B cell (primary cell): Measurements from ENCODE around the gene THUMPD3. TPM values are rescaled to one million over a fixed set of nuclear protein-coding genes. Genes with fewer than 3 reads are reported as not detected.

Experiments used
- ATAC-seq: fragments of 200-7000 bp; cut with Tn5 transposase; one replicate; pipeline ENCODE4 v1.10.0; 2021; ENCODE audit warnings: low read depth, mild to moderate bottlenecking, moderate number of reproducible peaks, moderate library complexity
- CTCF ChIA-PET: fragments of 350-600 bp; sonication (Branson Sonifier 250); formaldehyde crosslinking; loops from one replicate; lab custom pipeline; 2021; ENCODE audit warnings: antibody characterized with exemption, inconsistent platforms; lab: Charles Lee
- POLR2A ChIA-PET: fragments of 350-600 bp; sonication (Branson Sonifier 250); formaldehyde crosslinking; loops from one replicate; lab custom pipeline; 2021; ENCODE audit warnings: antibody characterized with exemption; lab: Charles Lee
- DNase-seq: peaks from one replicate; pipeline ENCODE4 v3.0.0; 2013
- H2AFZ ChIP-seq: 2 replicates; pipeline ENCODE4 v1.6.1; 2012; ENCODE audit warnings: mild to moderate bottlenecking, low read depth, low read length; ENCODE audit not compliant: insufficient read depth, poor library complexity, severe bottlenecking
- H3K27ac ChIP-seq, 2 donors: 1 replicate in 1 of 2; 2 replicates in 1 of 2; pipeline ENCODE4 v1.5.1; 2012 to 2013; ENCODE audit warnings: low read length in 2 of 2, mild to moderate bottlenecking in 2 of 2, moderate library complexity in 1 of 2
- H3K27me3 ChIP-seq, 4 experiments: fragments of 200-600 bp in 1 of 4; sonication (generic) in 1 of 4; replicated peaks in 1 of 4; 1 replicate in 2 of 4; 2 replicates in 2 of 4; pipeline versions ENCODE4 v1.6.1 to v1.7.0; 2013 to 2016; ENCODE audit warnings: low read length in 3 of 4, mild to moderate bottlenecking in 2 of 4, mixed read lengths in 1 of 4, moderate library complexity in 1 of 4; ENCODE audit not compliant: insufficient read depth in 4 of 4, control insufficient read depth in 3 of 4; ENCODE audit errors: control extremely low read depth in 1 of 4
- H3K36me3 ChIP-seq, 2 experiments: replicated peaks in 1 of 2; 1 replicate in 1 of 2; 2 replicates in 1 of 2; pipeline versions ENCODE4 v1.6.1 to v1.7.1; 2013; ENCODE audit warnings: low read length in 1 of 2; ENCODE audit not compliant: insufficient read depth in 2 of 2, control insufficient read depth in 1 of 2; ENCODE audit errors: control extremely low read depth in 1 of 2, extremely low read depth in 1 of 2
- H3K4me1 ChIP-seq, 2 donors: fragments of 200-600 bp in 1 of 2; sonication (generic) in 1 of 2; 1 replicate in 1 of 2; 2 replicates in 1 of 2; pipeline versions ENCODE4 v1.5.1 to v1.6.1; 2013 to 2017; ENCODE audit warnings: low read length in 2 of 2; ENCODE audit not compliant: control insufficient read depth in 2 of 2, insufficient read depth in 2 of 2
- H3K4me2 ChIP-seq: replicated peaks from 2 replicates; pipeline ENCODE3; 2012; ENCODE audit warnings: mild to moderate bottlenecking, low read depth, low read length; ENCODE audit not compliant: poor library complexity, severe bottlenecking
- H3K4me3 ChIP-seq, 5 experiments: fragments of 200-600 bp in 1 of 5; sonication (generic) in 1 of 5; 1 replicate in 3 of 5; 2 replicates in 2 of 5; pipeline versions ENCODE4 v1.5.1 to v1.7.0; 2011 to 2016; ENCODE audit warnings: low read length in 4 of 5, mild to moderate bottlenecking in 4 of 5, low read depth in 2 of 5, control low read depth in 1 of 5, moderate library complexity in 1 of 5; ENCODE audit not compliant: insufficient read depth in 1 of 5; ENCODE audit errors: control extremely low read depth in 1 of 5, extremely low read depth in 1 of 5
- H3K79me2 ChIP-seq: fragments of 200-600 bp; sonication (generic); one replicate; pipeline ENCODE4 v1.6.0; 2016; ENCODE audit warnings: low read length; ENCODE audit not compliant: control insufficient read depth, insufficient read depth
- H3K9ac ChIP-seq: fragments of 200-600 bp; sonication (generic); 2 replicates; pipeline ENCODE4 v1.6.1; 2017; ENCODE audit warnings: mild to moderate bottlenecking, low read length, moderate library complexity
- H3K9me3 ChIP-seq, 3 donors: one replicate each; pipeline versions ENCODE4 v1.6.1 to v1.7.1; 2013; ENCODE audit warnings: low read length in 2 of 3; ENCODE audit not compliant: control insufficient read depth in 2 of 3, insufficient read depth in 1 of 3; ENCODE audit errors: control extremely low read depth in 1 of 3
- H4K20me1 ChIP-seq: 2 replicates; pipeline ENCODE4 v1.6.0; 2012; ENCODE audit warnings: mild to moderate bottlenecking, low read length; ENCODE audit not compliant: insufficient read depth, control insufficient read depth, poor library complexity, severe bottlenecking
- H3K27ac Mint-ChIP-seq: one replicate; pipeline ENCODE4 v1.8.0; 2021; ENCODE audit warnings: mixed read lengths
- H3K27me3 Mint-ChIP-seq: one replicate; pipeline ENCODE4 v1.8.0; 2021; ENCODE audit warnings: mixed read lengths
- H3K4me1 Mint-ChIP-seq: one replicate; pipeline ENCODE4 v1.8.0; 2021; ENCODE audit warnings: mixed read lengths
- H3K4me3 Mint-ChIP-seq: one replicate; pipeline ENCODE4 v1.8.0; 2021; ENCODE audit warnings: mixed read lengths
- H3K9me3 Mint-ChIP-seq: one replicate; pipeline ENCODE4 v1.8.0; 2022; ENCODE audit warnings: mixed read lengths; ENCODE audit not compliant: insufficient read depth
- EZH2 ChIP-seq: IDR thresholded peaks from 2 replicates; pipeline ENCODE4 v1.6.1; 2012; ENCODE audit warnings: borderline replicate concordance, low read depth, mild to moderate bottlenecking, moderate library complexity, low read length; ENCODE audit not compliant: insufficient read depth, poor library complexity, severe bottlenecking
- WGBS: methylation state at CpG from one replicate; pipeline ENCODE4 v1.1.5; 2013; ENCODE audit warnings: missing lambda C conversion rate; ENCODE audit not compliant: insufficient coverage; 5-methylcytosine and 5-hydroxymethylcytosine counted together
- intact Hi-C: fragments of 100-400 bp; cut with micrococcal nuclease; formaldehyde crosslinking; loops from one replicate; pipeline ENCODE4 v1.10.0; 2022
- polyA plus RNA-seq: library from polyadenylated mRNA; depleted of rRNA; stranded (reverse); fragments of >200 nt; gene quantifications from 2 replicates; pipeline ENCODE4 v1.2.3, GENCODE V29; 2012
- total RNA-seq, 2 donors: library from RNA; stranded (reverse); fragments of 120-200 nt in 1 of 2; gene quantifications; 1 replicate in 1 of 2; 2 replicates in 1 of 2; pipeline versions ENCODE4 v1.2.3 to v1.2.4, GENCODE V29; 2013 to 2022
- TF ChIP-seq, protein P1 (sequence below): fragments of 200-600 bp; IDR thresholded peaks from one replicate; pipeline ENCODE4 v1.8.0; 2022; ENCODE audit warnings: antibody characterized with exemption, mild to moderate bottlenecking

THUMPD3 gene
- total and polyA plus RNA-seq, 2 donors (not counting 1 experiment from before 2014, with no cell fraction given), result 10.1 to 32.1 TPM

DNA sequence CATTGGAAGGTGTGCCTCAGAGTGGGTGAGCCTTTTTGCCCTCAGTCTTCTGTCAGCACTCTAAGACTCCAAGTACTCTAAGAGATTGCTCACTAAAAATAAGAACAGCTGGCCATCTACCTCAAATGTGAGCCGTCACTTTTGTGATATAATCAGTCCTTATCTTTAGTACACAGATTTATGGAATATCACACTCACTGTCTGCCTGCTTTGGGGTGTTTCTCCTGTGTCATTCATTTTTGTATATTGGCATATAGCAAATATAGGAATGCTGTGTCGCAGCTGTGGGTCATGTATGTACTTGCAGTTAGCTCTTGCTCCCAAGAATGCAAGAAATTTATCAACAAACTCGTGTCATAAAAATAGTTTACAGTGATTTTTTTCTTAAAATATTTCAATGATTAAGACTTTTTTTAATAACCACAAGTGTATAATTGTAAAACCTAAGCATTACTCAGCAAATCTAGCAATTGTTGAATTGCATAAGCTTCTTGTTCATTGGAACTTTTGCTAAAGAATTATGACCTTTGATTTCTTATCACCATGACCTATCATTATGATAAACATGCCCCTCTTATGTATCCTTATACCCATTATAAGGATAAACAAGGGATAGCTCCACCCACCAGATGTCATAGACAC is 53.4 kb downstream of the THUMPD3 start:
- Histone ChIP-seq H3K4me1 (peaks cover 0 to 4% of the 10 kb centered on the region in 2 donors), H2AFZ (no peak overlapping the region), H3K4me3 (no peak overlapping the region), H3K36me3 (peaks cover 13 to 14% of the 10 kb centered on the region in 2 experiments), H3K9me3 (peaks cover 0 to 3% (median 0%) of the 10 kb centered on the region in 3 donors), H4K20me1 (peaks cover 88% of the 10 kb centered on the region), H3K79me2 (peaks cover 98% of the 10 kb centered on the region), H3K9ac (no peak overlapping the region), H3K4me2 (no peak overlapping the region), H3K27me3 (no peaks in the 10 kb centered on the region), H3K27ac (no peak overlapping the region)
- H3K9me3 Mint-ChIP-seq, result no peaks in the 10 kb centered on the region
- WGBS, result no CpG with 5 or more reads among the region's 3 CpGs
- peaks cover 39% of the 10 kb centered on the region for H3K4me1 Mint-ChIP-seq
- intact Hi-C loops, result no loop called here
- ChIA-PET POLR2A (no interaction called here), CTCF (interaction anchor here (0.7 to 1.3 kb wide), 3 partner anchors 19 to 436 kb away, joined by 4 read pairs; no protein-coding TSS in a partner anchor)
- no peak overlapping the region for H3K27ac Mint-ChIP-seq
- no peak overlapping the region for H3K4me3 Mint-ChIP-seq
- ATAC-seq (no peak), DNase-seq (no peak)
- TF ChIP-seq, protein P1, sequence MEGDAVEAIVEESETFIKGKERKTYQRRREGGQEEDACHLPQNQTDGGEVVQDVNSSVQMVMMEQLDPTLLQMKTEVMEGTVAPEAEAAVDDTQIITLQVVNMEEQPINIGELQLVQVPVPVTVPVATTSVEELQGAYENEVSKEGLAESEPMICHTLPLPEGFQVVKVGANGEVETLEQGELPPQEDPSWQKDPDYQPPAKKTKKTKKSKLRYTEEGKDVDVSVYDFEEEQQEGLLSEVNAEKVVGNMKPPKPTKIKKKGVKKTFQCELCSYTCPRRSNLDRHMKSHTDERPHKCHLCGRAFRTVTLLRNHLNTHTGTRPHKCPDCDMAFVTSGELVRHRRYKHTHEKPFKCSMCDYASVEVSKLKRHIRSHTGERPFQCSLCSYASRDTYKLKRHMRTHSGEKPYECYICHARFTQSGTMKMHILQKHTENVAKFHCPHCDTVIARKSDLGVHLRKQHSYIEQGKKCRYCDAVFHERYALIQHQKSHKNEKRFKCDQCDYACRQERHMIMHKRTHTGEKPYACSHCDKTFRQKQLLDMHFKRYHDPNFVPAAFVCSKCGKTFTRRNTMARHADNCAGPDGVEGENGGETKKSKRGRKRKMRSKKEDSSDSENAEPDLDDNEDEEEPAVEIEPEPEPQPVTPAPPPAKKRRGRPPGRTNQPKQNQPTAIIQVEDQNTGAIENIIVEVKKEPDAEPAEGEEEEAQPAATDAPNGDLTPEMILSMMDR, result no peak
- no peak for TF ChIP-seq EZH2
- no peaks in the 10 kb centered on the region for H3K27me3 Mint-ChIP-seq
